ENCODE measurements around the gene PRKCSH.

Gene PRKCSH

DNA sequence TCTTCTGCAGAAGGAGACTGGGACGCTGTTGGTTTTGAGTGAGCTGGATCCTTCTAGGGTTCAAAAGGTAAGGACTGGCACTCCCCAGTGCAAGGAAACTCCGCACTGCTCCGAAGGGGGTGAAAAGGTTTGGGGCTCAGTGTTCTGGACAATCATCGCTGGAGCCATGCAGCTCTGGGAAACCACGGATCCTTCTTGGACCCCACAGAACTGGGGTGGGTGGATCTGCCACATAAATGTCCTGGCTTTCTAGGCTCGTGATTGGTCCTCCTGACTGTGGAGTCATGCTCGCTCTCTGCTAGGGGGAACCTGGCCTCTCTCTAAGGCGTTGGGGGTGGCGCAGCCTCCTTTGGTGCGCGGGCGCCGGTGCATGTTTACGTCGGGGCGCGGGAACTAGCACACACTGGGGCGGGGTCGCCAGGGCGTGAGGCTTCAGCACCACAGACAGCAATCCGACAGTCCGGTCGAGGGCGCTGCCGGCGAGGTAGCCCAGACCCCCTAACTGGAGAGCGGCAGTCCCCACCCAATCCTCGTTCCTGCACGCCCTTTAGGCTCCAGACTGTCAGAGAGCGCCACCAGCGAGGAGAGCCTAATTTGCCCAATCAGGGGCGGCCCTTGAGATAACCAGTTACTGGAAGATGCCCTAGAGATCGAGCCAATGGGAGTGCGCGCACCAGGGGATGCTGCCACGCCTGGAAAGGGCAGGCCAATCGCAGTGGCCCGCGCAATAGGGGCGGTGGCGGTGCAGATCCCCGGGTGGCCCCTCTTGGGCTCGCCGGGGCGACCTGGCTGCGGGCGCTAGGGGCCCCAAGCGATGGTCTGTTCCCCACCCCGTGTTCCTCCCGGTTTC, 46.3 kb downstream of the PRKCSH start:
- TF ChIP-seq TAF1 (IDR thresholded peaks at IDR 0.05; ENCODE audit: borderline replicate concordance, insufficient read depth, low read length) = no peak
- TF ChIP-seq SIN3A (IDR thresholded peaks at IDR 0.05; ENCODE audit: borderline replicate concordance, insufficient read depth, low read length) = no peak
- TF ChIP-seq FOXP2 (optimal IDR thresholded peaks at IDR 0.05; ENCODE audit: borderline replicate concordance, extremely low read depth, extremely low read length, insufficient read depth) = peak; percentile 8
- TF ChIP-seq REST (IDR thresholded peaks at IDR 0.05; ENCODE audit: insufficient read depth in 1 of 2, low read depth in 2 of 2, low read length in 2 of 2) = peak; percentile 86 to 92

GRCh38 chr19:11482384-11483050, 47.1 kb downstream of the PRKCSH start:
- TF ChIP-seq FOXP2 (optimal IDR thresholded peaks at IDR 0.05; ENCODE audit: borderline replicate concordance, extremely low read depth, extremely low read length, insufficient read depth) (peak; percentile 99), REST (IDR thresholded peaks at IDR 0.05; ENCODE audit: insufficient read depth in 1 of 2, low read depth in 2 of 2, low read length in 2 of 2) (peak; percentile 56 to 60), POLR2AphosphoS5 (IDR thresholded peaks at IDR 0.05; ENCODE audit: low read depth, low read length) (no peak; the same call in 1 of the 2 replicates), SIN3A (IDR thresholded peaks at IDR 0.05; ENCODE audit: borderline replicate concordance, insufficient read depth, low read length) (peak; percentile 79; the same call in 1 of the 2 replicates), TAF1 (IDR thresholded peaks at IDR 0.05; ENCODE audit: borderline replicate concordance, insufficient read depth, low read length) (0 out of 2 replicates have a peak, but pooled peaks have one; percentile 42)

DNA sequence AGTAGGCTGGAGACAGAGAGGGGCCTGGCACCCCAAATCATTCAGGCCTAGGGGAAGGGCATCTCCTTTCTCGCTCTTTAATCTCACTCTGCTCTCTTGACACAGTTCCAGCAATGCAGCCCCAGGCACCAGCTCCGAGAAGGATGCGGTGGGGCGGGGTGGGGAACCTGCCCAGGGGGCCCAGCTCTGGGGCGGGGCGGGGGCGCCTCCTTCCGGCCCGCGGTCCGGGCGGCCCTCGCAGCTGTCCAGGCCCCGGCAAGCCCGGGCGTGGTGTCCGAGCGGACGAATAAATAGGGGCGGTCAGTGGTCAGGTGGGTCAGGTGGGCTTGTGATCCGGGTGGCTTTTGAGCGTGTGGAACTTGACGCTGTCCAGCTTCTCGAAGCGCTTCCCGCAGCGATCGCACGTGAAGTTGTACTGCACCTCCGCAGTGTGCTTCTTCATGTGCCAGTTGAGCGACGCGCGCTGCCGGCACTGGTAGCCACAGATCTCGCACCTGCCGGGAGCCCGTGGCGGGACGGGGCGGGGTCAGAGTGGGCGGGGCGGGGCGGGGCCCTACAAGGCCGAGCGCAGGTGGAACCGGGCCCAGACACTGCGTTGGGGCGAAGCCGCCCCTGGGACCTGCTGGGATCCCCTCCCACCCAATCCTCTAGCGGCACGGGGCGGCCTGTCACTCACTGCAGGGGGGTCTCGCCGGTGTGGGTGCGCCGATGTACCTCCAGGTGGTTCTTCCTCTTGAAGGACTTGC, 48.1 kb downstream of the PRKCSH start:
- TF ChIP-seq FOXP2 (optimal IDR thresholded peaks at IDR 0.05; ENCODE audit: borderline replicate concordance, extremely low read depth, extremely low read length, insufficient read depth) = no peak
- TF ChIP-seq REST (IDR thresholded peaks at IDR 0.05; ENCODE audit: insufficient read depth in 1 of 2, low read depth in 2 of 2, low read length in 2 of 2) = peak in 1 of 2 experiments; percentile 39; a peak in 1 of 4 replicates
- TF ChIP-seq POLR2AphosphoS5 (IDR thresholded peaks at IDR 0.05; ENCODE audit: low read depth, low read length) = no peak

DNA sequence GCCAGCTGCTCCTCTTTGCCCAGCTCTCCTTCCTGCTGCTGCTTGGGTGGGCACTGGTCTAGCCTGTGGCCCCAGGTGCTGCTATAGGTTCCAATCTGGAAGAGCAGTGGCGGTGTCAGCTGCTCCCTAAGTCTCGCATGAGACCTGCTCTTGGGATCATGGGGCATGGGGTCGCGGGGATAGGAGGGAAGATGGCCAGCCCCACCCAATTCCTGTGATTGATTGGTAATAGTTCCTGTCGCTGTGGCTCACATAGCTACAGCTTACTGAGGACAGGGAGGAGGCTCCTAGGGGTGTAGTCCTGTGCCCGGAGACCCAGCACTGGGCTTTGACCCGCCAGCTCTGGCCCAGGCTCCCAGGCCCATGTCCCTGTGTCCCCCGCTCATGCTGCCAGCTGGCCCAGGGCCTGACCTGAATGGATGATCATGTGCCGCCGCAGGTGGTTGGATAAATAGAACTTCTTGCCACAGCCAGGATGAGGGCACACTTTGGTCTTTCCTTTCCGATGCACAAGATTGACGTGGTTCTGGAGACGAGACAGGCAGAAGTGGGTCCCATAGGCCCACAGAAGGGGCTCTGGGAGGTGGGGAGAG, 49.9 kb downstream of the PRKCSH start:
- no peak for TF ChIP-seq TAF1 (IDR thresholded peaks at IDR 0.05; ENCODE audit: borderline replicate concordance, insufficient read depth, low read length)
- no peak for TF ChIP-seq POLR2AphosphoS5 (IDR thresholded peaks at IDR 0.05; ENCODE audit: low read depth, low read length)
- no peak for TF ChIP-seq REST (IDR thresholded peaks at IDR 0.05; ENCODE audit: insufficient read depth in 1 of 2, low read depth in 2 of 2, low read length in 2 of 2)
- no peak for TF ChIP-seq SIN3A (IDR thresholded peaks at IDR 0.05; ENCODE audit: borderline replicate concordance, insufficient read depth, low read length)
- TF ChIP-seq FOXP2 (optimal IDR thresholded peaks at IDR 0.05; ENCODE audit: borderline replicate concordance, extremely low read depth, extremely low read length, insufficient read depth) = no peak
